ENCODE measurements around the gene FAM120A.

GRCh38 chr9:93577975-93578682 lies 126.6 kb downstream of the FAM120A start:
- TF ChIP-seq POLR2A (conservative IDR thresholded peaks at IDR 0.05) = no peak
- no peak for TF ChIP-seq REST (IDR thresholded peaks at IDR 0.05; ENCODE audit: borderline replicate concordance)
- TF ChIP-seq REST (CRISPR knock-in tag; IDR thresholded peaks at IDR 0.05; ENCODE audit: low read depth) = no peak
- no peak for TF ChIP-seq RFX1 (IDR thresholded peaks at IDR 0.05)
- no peak for TF ChIP-seq ZNF766 (CRISPR knock-in tag; conservative IDR thresholded peaks at IDR 0.05)
- no peak for TF ChIP-seq GABPA (tag; conservative IDR thresholded peaks at IDR 0.05; ENCODE audit: low read depth)
- TF ChIP-seq TOE1 (IDR thresholded peaks at IDR 0.05; ENCODE audit: borderline replicate concordance) = no peak
- TF ChIP-seq TOE1 (CRISPR knock-in tag; IDR thresholded peaks at IDR 0.05; ENCODE audit: borderline replicate concordance, low read depth) = no peak
- no peak for TF ChIP-seq NFYB (IDR thresholded peaks at IDR 0.05; ENCODE audit: extremely low read depth, insufficient read length)
- no peak for TF ChIP-seq ZKSCAN1 (IDR thresholded peaks at IDR 0.05; ENCODE audit: low read depth, low read length)
- TF ChIP-seq KHSRP (IDR thresholded peaks at IDR 0.05) = no peak
- no peak for TF ChIP-seq MAX (CRISPR knock-in tag; IDR thresholded peaks at IDR 0.05)
- no peak for TF ChIP-seq ZNF76 (CRISPR knock-in tag; IDR thresholded peaks at IDR 0.05; ENCODE audit: borderline replicate concordance)
- TF ChIP-seq CTCF (IDR thresholded peaks at IDR 0.05 in 2 of 3, conservative IDR thresholded peaks at IDR 0.05 in 1 of 3; ENCODE audit: insufficient read depth in 2 of 3, low read depth in 1 of 3, low read length in 3 of 3) = no peak
- TF ChIP-seq KAT7 (CRISPR knock-in tag; IDR thresholded peaks at IDR 0.05; ENCODE audit: borderline replicate concordance) = no peak
- no peak for TF ChIP-seq TEAD4 (IDR thresholded peaks at IDR 0.05; ENCODE audit: low read length)
- TF ChIP-seq TEAD4 (CRISPR knock-in tag; IDR thresholded peaks at IDR 0.05; ENCODE audit: borderline replicate concordance) = no peak
